Measurements from ENCODE around the gene CHD2. TPM values are rescaled to one million over a fixed set of nuclear protein-coding genes. Genes with fewer than 3 reads are reported as not detected.
A peak's percentile ranks its signal among the peaks of the same experiment; 100 is the strongest.

Gene CHD2
- total and polyA plus RNA-seq, 10 of the 15 experiments (the other 5 are each of a cell fraction or from before 2014, with no cell fraction given): 38.1 to 94.7 (median 63.3) TPM

DNA sequence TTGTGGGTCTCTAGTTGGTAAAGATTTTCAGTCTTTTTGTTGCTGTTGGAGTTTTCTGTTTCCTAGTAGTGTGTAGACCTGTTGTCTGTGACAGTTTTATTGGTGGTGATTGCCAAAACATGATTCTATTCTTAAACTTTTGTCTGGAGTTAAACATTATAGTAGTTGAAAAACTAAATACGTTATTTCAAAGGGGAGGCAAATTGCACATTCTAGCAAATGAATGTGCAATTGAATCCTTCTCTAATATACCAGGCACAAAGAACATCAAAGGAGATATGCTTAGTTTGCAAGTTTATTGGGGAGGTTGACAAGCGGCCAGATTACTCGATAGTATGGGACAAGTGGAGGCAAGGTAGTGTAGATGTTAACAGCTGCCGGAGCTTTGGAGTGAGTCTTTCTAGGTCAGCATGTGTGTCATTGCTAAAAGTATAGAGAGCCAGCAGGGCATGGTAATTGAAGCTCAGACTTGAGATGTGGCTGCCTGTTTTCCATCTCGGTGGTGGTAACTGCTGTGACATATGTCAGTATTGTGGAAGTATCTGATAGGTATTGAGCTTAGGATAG, 20.6 kb downstream of the CHD2 start:
- H3K36me3 ChIP-seq (ENCODE audit: control insufficient read depth in 2 of 2, insufficient read depth in 2 of 2, low read length in 1 of 2): peaks cover 10 to 50% of the 10 kb centered on the region in 2 experiments
- peaks cover 93% of the 10 kb centered on the region for H3K79me2 ChIP-seq (ENCODE audit: control insufficient read depth, insufficient read depth, low read length)
- peaks cover 23% of the 10 kb centered on the region for H3K4me1 ChIP-seq (ENCODE audit: control insufficient read depth, insufficient read depth, low read length)
- CTCF ChIA-PET: interaction anchor here (0.5 to 9.4 kb wide), 13 partner anchors 13 to 401 kb away, joined by 3 to 126 read pairs (median 6); partner anchors contain the start of gene CHD2
- no peaks in the 10 kb centered on the region for H3K27me3 ChIP-seq (replicated peaks in 1 of 2; ENCODE audit: control insufficient read depth in 2 of 2, insufficient read depth in 2 of 2, low read length in 1 of 2)
- in situ Hi-C loops (cut with MboI): no loop called here
- H3K27ac ChIP-seq (ENCODE audit: control insufficient read depth, insufficient read depth): 0 out of 2 replicates have a peak overlapping the region, but pooled peaks have one; percentile 6
- TF ChIP-seq WRNIP1 (IDR thresholded peaks at IDR 0.05; ENCODE audit: borderline replicate concordance, low read depth, low read length): 0 out of 2 replicates have a peak, but pooled peaks have one; percentile 18
- TF ChIP-seq BHLHE40 (IDR thresholded peaks at IDR 0.05; ENCODE audit: borderline replicate concordance in 1 of 2, low read depth in 2 of 2, low read length in 1 of 2): no peak
- no peak for ATAC-seq
- H3K4me2 ChIP-seq (ENCODE audit: control insufficient read depth, insufficient read depth): peak overlapping the region; percentile 73; the same call in 1 of the 2 replicates
- DNase-seq (ENCODE audit: low read depth, low spot score): no peak
- H2AFZ ChIP-seq (ENCODE audit: control insufficient read depth, low read depth, low read length): no peak overlapping the region
- H3K4me3 ChIP-seq: no peak overlapping the region
- SMC1A ChIA-PET (ENCODE audit: uncharacterized antibody, unreplicated experiment): interaction anchor here (1.0 to 12.8 kb wide), 17 partner anchors 8 to 123 kb away, joined by 3 to 150 read pairs (median 6); no protein-coding TSS in a partner anchor
- no peak overlapping the region for H3K9ac ChIP-seq (ENCODE audit: control insufficient read depth, insufficient read depth, low read length)
- FAIRE-seq: no peak
- 90% methylated on average over 5 of the region's 5 CpGs for WGBS (ENCODE audit: insufficient coverage, insufficient replicate concordance, low lambda C conversion rate, missing lambda C conversion rate)
- intact Hi-C loops (cut with micrococcal nuclease; ENCODE audit: unreplicated experiment): no loop called here
- BruUV-seq (replicated peaks): no TSS peak
- RAD21 ChIA-PET (ENCODE audit: unreplicated experiment): interaction anchor here (1.1 to 10.9 kb wide), 11 partner anchors 9 to 126 kb away, joined by 3 to 128 read pairs (median 7); partner anchors contain the start of gene CHD2
- H3K9me3 ChIP-seq (replicated peaks; ENCODE audit: control insufficient read depth, insufficient read depth, low read length): no peaks in the 10 kb centered on the region; the same call in 1 of the 3 replicates
- POLR2A ChIA-PET: interaction anchor here (0.6 to 14.3 kb wide), 8 partner anchors 8 to 354 kb away, joined by 3 to 184 read pairs (median 9); partner anchors contain the start of gene CHD2
- no peaks in the 10 kb centered on the region for H4K20me1 ChIP-seq (ENCODE audit: control insufficient read depth, insufficient read depth)

Measured in GM12878 (cell line).